GM23338 (cell line): Measurements from ENCODE around the gene HACD2. TPM values are rescaled to one million over a fixed set of nuclear protein-coding genes. Genes with fewer than 3 reads are reported as not detected.

Experiments used
- ATAC-seq: fragments of 200-7000 bp; cut with Tn5 transposase; 3 replicates; pipeline ENCODE4 v1.9.1; 2020
- DNase-seq: peaks from one replicate; pipeline ENCODE4 v3.0.0-alpha.2; 2015; ENCODE audit warnings: low spot score
- H2AFZ ChIP-seq: fragments of 200-600 bp; sonication (generic); 2 replicates; pipeline ENCODE4 v1.8.0; 2016; ENCODE audit warnings: antibody characterized with exemption, mild to moderate bottlenecking, moderate library complexity
- H3F3A ChIP-seq: fragments of 200-600 bp; sonication (generic); replicated peaks from 2 replicates; pipeline ENCODE4 v1.8.0; 2017; ENCODE audit warnings: antibody characterized with exemption, mixed run types, low read depth
- H3K27ac ChIP-seq: fragments of 200-600 bp; sonication (generic); 2 replicates; pipeline ENCODE4 v1.6.1; 2016; ENCODE audit warnings: low read depth
- H3K27me3 ChIP-seq: fragments of 200-600 bp; sonication (generic); 2 replicates; pipeline ENCODE4 v1.8.0; 2016; ENCODE audit warnings: mild to moderate bottlenecking, mixed run types, moderate library complexity; ENCODE audit not compliant: insufficient read depth
- H3K36me3 ChIP-seq: fragments of 200-600 bp; sonication (generic); 2 replicates; pipeline ENCODE4 v1.8.0; 2016; ENCODE audit warnings: mild to moderate bottlenecking; ENCODE audit not compliant: insufficient read depth
- H3K4me1 ChIP-seq: fragments of 200-600 bp; sonication (generic); 2 replicates; pipeline ENCODE4 v1.8.0; 2016; ENCODE audit warnings: mild to moderate bottlenecking, moderate library complexity; ENCODE audit not compliant: insufficient read depth
- H3K4me2 ChIP-seq: fragments of 200-600 bp; sonication (generic); 2 replicates; pipeline ENCODE4 v1.7.1; 2017; ENCODE audit warnings: mixed run types
- H3K4me3 ChIP-seq: fragments of 200-600 bp; sonication (generic); 2 replicates; pipeline ENCODE4 v1.6.1; 2016; ENCODE audit warnings: mixed run types
- H3K79me2 ChIP-seq: fragments of 200-600 bp; sonication (generic); replicated peaks from 2 replicates; pipeline ENCODE4 v1.8.0; 2017; ENCODE audit warnings: mild to moderate bottlenecking; ENCODE audit not compliant: insufficient read depth
- H3K9me2 ChIP-seq: fragments of 200-600 bp; sonication (generic); 2 replicates; pipeline ENCODE4 v1.8.0; 2017; ENCODE audit not compliant: insufficient read depth
- H4K20me1 ChIP-seq: fragments of 200-600 bp; sonication (generic); replicated peaks from 2 replicates; pipeline ENCODE4 v1.8.0; 2017; ENCODE audit warnings: mild to moderate bottlenecking; ENCODE audit not compliant: insufficient read depth
- H3K27ac Mint-ChIP-seq: 2 replicates; pipeline ENCODE4 v1.8.0; 2020; ENCODE audit warnings: inconsistent platforms, mild to moderate bottlenecking, moderate library complexity, mixed read lengths
- H3K27me3 Mint-ChIP-seq: 3 replicates; pipeline ENCODE4 v1.8.0; 2022; ENCODE audit warnings: low read depth, mild to moderate bottlenecking, moderate library complexity, mixed read lengths, inconsistent platforms; ENCODE audit not compliant: insufficient read depth, poor library complexity
- H3K36me3 Mint-ChIP-seq: 3 replicates; pipeline ENCODE4 v1.8.0; 2021; ENCODE audit warnings: low read depth, mild to moderate bottlenecking, inconsistent platforms, moderate library complexity, mixed read lengths
- H3K4me1 Mint-ChIP-seq: 3 replicates; pipeline ENCODE4 v1.8.0; 2020; ENCODE audit warnings: mild to moderate bottlenecking, inconsistent platforms, mixed read lengths
- H3K4me3 Mint-ChIP-seq: 3 replicates; pipeline ENCODE4 v1.8.0; 2021; ENCODE audit warnings: moderate library complexity, mild to moderate bottlenecking, inconsistent platforms, mixed read lengths
- H3K9me3 Mint-ChIP-seq: 3 replicates; pipeline ENCODE4 v1.8.0; 2020; ENCODE audit warnings: moderate library complexity, mild to moderate bottlenecking, inconsistent platforms, mixed read lengths
- CREB1 ChIP-seq: fragments of 250-450 bp; sonication (Bioruptor Pico); IDR thresholded peaks from 2 replicates; pipeline ENCODE4 v1.5.0; 2020; ENCODE audit warnings: low read depth, mild to moderate bottlenecking, moderate library complexity
- CTCF ChIP-seq, 2 experiments: fragments of 200-600 bp in 1 of 2; sonication (generic) in 1 of 2; conservative IDR thresholded peaks; 2 replicates each; pipeline versions ENCODE4 v1.5.1 to v1.6.1; 2016 to 2017; ENCODE audit warnings: antibody characterized with exemption in 2 of 2, low read depth in 2 of 2, mild to moderate bottlenecking in 2 of 2, moderate library complexity in 1 of 2
- EZH2 ChIP-seq: fragments of 200-600 bp; sonication (generic); IDR thresholded peaks from one replicate; pipeline ENCODE4 v1.8.0; 2017; ENCODE audit warnings: antibody characterized with exemption, mild to moderate bottlenecking, low read depth; ENCODE audit not compliant: unreplicated experiment
- EZH2phosphoT487 ChIP-seq: fragments of 200-600 bp; sonication (generic); IDR thresholded peaks from one replicate; pipeline ENCODE4 v1.8.1; 2018; ENCODE audit warnings: antibody characterized with exemption; ENCODE audit not compliant: unreplicated experiment
- NANOG ChIP-seq: IDR thresholded peaks from 2 replicates; pipeline ENCODE4 v1.6.1; 2016; ENCODE audit warnings: antibody characterized with exemption, borderline replicate concordance
- POLR2AphosphoS5 ChIP-seq: IDR thresholded peaks from 2 replicates; pipeline ENCODE4 v1.6.1; 2016; ENCODE audit warnings: antibody characterized with exemption, low read depth
- REST ChIP-seq: IDR thresholded peaks from one replicate; pipeline ENCODE4 v1.6.1; 2018; ENCODE audit warnings: antibody characterized with exemption; ENCODE audit not compliant: unreplicated experiment
- STAT1 ChIP-seq: IDR thresholded peaks from one replicate; pipeline ENCODE4 v1.6.1; 2016; ENCODE audit warnings: antibody characterized with exemption; ENCODE audit not compliant: unreplicated experiment
- ZNF114 ChIP-seq: fragments of 250-450 bp; sonication (Bioruptor Pico); IDR thresholded peaks from 2 replicates; pipeline ENCODE4 v1.5.0; 2020; ENCODE audit warnings: mild to moderate bottlenecking, moderate library complexity
- ZNF331 ChIP-seq: fragments of 250-450 bp; sonication (Bioruptor Pico); IDR thresholded peaks from 2 replicates; pipeline ENCODE4 v1.5.0; 2020; ENCODE audit warnings: low read depth, mild to moderate bottlenecking, moderate library complexity
- ZNF462 ChIP-seq: fragments of 250-450 bp; sonication (Bioruptor Pico); IDR thresholded peaks from 2 replicates; pipeline ENCODE4 v1.5.0; 2020; ENCODE audit warnings: mild to moderate bottlenecking, moderate library complexity
- polyA plus RNA-seq: library from polyadenylated mRNA; unstranded; fragments of >200 nt; fragmentation: Nextera tagmentation; extraction: Ambion mirVana; gene quantifications from 2 replicates; pipeline ENCODE4 v1.2.1, GENCODE V29; 2016
- total RNA-seq: library from RNA; depleted of rRNA; stranded (reverse); fragments of >200 nt; shearing (Covaris generic); gene quantifications from 2 replicates; pipeline ENCODE4 v1.2.3, GENCODE V29; 2014

HACD2 gene
- total and polyA plus RNA-seq, 2 experiments from 2014 or later = 13.4 to 31.5 TPM

GRCh38 chr3:123618076-123618708 is 33.3 kb upstream of the HACD2 start (continued):
- TF ChIP-seq REST = no peak
- no peak for TF ChIP-seq ZNF114 (CRISPR knock-in tag)
- TF ChIP-seq NANOG = no peak

- Histone ChIP-seq H3K4me3 (no peak overlapping the region), H2AFZ (no peak overlapping the region), H3K4me1 (peaks cover 8% of the 10 kb centered on the region; the same call in 1 of the 2 replicates), H3K27ac (no peak overlapping the region), H3K79me2 (no peaks in the 10 kb centered on the region), H3K4me2 (no peak overlapping the region), H3K36me3 (no peaks in the 10 kb centered on the region; the same call in 1 of the 2 replicates), H4K20me1 (no peaks in the 10 kb centered on the region), H3F3A (no peaks in the 10 kb centered on the region), H3K27me3 (no peaks in the 10 kb centered on the region), H3K9me2 (no peaks in the 10 kb centered on the region)
- H3K9me3 Mint-ChIP-seq = no peaks in the 10 kb centered on the region
- ATAC-seq (no peak), DNase-seq (no peak)
- H3K4me3 Mint-ChIP-seq = no peak overlapping the region
- no peaks in the 10 kb centered on the region for H3K27me3 Mint-ChIP-seq
- H3K4me1 Mint-ChIP-seq = peaks cover 17% of the 10 kb centered on the region
- H3K36me3 Mint-ChIP-seq = no peaks in the 10 kb centered on the region
- no peak overlapping the region for H3K27ac Mint-ChIP-seq
- no peak for TF ChIP-seq EZH2
- no peak for TF ChIP-seq ZNF114 (CRISPR knock-in tag)
- TF ChIP-seq ZNF331 = no peak
- no peak for TF ChIP-seq CREB1 (CRISPR knock-in tag)
- TF ChIP-seq STAT1 = no peak
- TF ChIP-seq POLR2AphosphoS5 = no peak
- no peak for TF ChIP-seq EZH2phosphoT487
- TF ChIP-seq ZNF462 (CRISPR knock-in tag) = no peak
- no peak for TF ChIP-seq CTCF (conservative IDR thresholded peaks at IDR 0.05; ENCODE audit: low read depth in 2 of 2)
These were observed 31.7 kb upstream of the HACD2 start for GRCh38 chr3:123616593-123616992.
